Heart left ventricle (tissue), 13 donors: Measurements from ENCODE around the gene SH3D19.

Experiments
- CTCF ChIP-seq, 12 donors: fragments of 200-600 bp; sonication (generic) in 4 of 12; IDR thresholded peaks; one replicate each; pipeline versions ENCODE4 v1.5.0 to v1.8.0; 2018 to 2022; ENCODE audit warnings: antibody characterized with exemption in 12 of 12, mild to moderate bottlenecking in 5 of 12
- POLR2A ChIP-seq, 2 donors: fragments of 450-650 bp; IDR thresholded peaks; one replicate each; pipeline ENCODE4 v1.6.1; 2017; ENCODE audit warnings: antibody characterized with exemption in 2 of 2, mild to moderate bottlenecking in 2 of 2, moderate library complexity in 2 of 2
- donor health status: ischemic (EF 13 %, LVEDD 7.1; RV severe dilation, severe dysfunction).
- donor health status: DM: no; HTN: yes; CAD: no.
- donor health status: DM: no; HTN: no; CAD: no.
- donor health status: ischemic (EF 25% LVEDD 6.9; RV normal size, moderate dysfunction).
- donor health status: ischemic (EF 25% LVEDD 5.7; RV mildly dilated, moderate dysfunction).
- donor health status: ischemic (EF 35%, LVEDD 5.7; RV mildly dilated, moderate dysfunction).
- donor health status: nonischemic (EF 11% LVEDD 7.7; RV severe dilation, severe dysfunction).
- donor health status: DM: yes; HTN: yes; CAD: no.
- donor health status: PGD.
- donor health status: ischemic (EF 29% LVEDD 5.4; RV normal size, mild dysfunction).
- donor health status: nonischemic (EF 23%, LVEDD 6.1; RV moderate dilation, normal function).

GRCh38 chr4:151284534-151285245 is 40.7 kb downstream of the SH3D19 start:
- no peak for TF ChIP-seq CTCF (IDR thresholded peaks at IDR 0.05)
- no peak for TF ChIP-seq POLR2A (IDR thresholded peaks at IDR 0.05)
